HG02885 (cell line): Measurements from ENCODE around the gene UNC5C.
A peak's percentile ranks its signal among the peaks of the same experiment; 100 is the strongest.

ENCODE experiments used
- ATAC-seq: cut with Tn5 transposase; IDR thresholded peaks from one replicate; pipeline ENCODE4 v1.9.1; 2021; ENCODE audit warnings: mild to moderate bottlenecking; ENCODE audit not compliant: unreplicated experiment, poor library complexity

UNC5C gene

GRCh38 chr4:95361696-95361965, 187.1 kb downstream of the UNC5C start:
- ATAC-seq = no peak

- no peak for ATAC-seq
These were observed 187.7 kb downstream of the UNC5C start for GRCh38 chr4:95360906-95361695.

- no peak for ATAC-seq
These were observed 188.4 kb downstream of the UNC5C start for GRCh38 chr4:95360256-95360903.

DNA sequence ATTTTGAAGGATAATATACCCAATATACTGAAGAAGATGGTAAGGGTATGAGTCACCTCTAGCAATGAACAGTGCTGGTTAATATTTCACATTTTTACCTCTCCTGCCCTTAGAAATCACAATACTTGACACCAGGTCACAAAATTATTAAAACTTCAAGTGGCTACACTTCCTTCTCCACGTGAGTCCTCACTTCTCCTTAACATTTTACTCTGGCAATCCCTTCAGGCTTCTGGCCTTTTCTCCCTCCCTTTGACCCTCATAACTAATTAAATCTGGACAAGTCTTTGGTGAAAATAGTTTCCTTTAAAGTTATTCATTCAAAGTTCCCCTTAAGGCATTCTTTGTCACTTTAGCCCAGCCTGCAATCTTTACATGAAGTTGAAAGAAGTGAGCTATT, 190.4 kb downstream of the UNC5C start:
- ATAC-seq = no peak

DNA sequence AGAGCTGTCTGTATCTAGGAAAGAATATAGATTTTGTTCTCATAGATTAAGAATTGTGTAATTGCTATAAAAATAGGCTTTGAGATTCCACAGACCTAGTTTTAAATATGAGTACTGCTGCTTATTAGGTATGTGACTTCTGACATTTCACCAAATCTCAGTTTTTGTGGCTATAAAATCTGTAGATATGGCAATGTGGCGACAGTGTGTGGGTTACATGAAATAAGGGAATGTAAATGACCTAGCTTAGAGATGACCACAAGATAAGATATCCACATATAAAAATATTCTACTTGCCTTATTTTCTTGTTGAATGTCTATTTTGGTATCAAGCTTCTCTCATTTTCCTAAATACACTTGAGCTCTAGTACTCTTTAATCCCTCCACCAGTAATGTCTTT, 193.8 kb downstream of the UNC5C start:
- no peak for ATAC-seq

GRCh38 chr4:95348418-95348817, 200.4 kb downstream of the UNC5C start:
- no peak for ATAC-seq

GRCh38 chr4:95343235-95343634, 205.5 kb downstream of the UNC5C start:
- no peak for ATAC-seq

GRCh38 chr4:95340191-95340590, 208.6 kb downstream of the UNC5C start:
- ATAC-seq = no peak

- ATAC-seq = no peak
These were observed 223.1 kb downstream of the UNC5C start for GRCh38 chr4:95325665-95326064.

DNA sequence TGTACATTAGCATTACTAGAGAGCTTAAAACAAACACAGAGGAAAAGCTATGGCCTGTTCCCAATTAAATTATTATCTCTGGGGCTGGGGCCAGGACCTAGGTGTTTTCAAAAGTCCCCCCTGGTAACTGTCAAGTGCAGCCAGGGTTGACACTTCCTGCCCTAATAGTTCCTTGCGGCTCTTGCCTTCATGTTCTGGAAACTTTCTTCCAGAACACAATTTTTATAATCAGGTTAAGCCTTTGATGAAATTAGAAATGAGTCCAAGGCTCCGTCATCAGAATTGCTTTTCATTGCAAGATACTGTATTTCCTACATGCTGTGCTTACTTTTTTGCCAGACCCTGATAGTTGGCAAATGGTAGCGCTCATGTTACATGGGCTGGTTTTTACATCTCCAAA, 229.6 kb downstream of the UNC5C start:
- ATAC-seq = no peak

DNA sequence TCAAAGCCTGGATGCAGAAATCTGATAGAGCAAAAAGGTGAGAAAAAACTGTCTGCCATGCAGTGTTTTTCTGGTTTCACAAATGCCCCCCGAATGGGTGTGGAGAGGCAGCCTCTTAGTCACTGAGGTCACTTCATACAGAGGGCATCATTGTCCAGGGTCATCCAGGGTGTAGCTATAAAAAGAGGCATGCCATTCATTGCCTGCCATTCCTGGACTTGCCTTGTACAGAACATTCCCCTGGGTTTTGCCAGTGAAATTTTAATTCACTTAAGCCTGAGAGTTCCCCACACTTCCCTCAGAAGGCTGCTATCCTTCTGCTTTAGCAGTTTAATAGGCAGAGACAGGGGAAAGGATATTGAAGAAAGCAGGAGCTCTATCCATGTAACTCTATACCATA, 230.3 kb downstream of the UNC5C start:
- ATAC-seq = no peak

GRCh38 chr4:95318044-95318443, 230.7 kb downstream of the UNC5C start:
- ATAC-seq = no peak

GRCh38 chr4:95317085-95317793, 231.5 kb downstream of the UNC5C start:
- ATAC-seq = no peak

GRCh38 chr4:95314573-95314972, 234.2 kb downstream of the UNC5C start:
- no peak for ATAC-seq

DNA sequence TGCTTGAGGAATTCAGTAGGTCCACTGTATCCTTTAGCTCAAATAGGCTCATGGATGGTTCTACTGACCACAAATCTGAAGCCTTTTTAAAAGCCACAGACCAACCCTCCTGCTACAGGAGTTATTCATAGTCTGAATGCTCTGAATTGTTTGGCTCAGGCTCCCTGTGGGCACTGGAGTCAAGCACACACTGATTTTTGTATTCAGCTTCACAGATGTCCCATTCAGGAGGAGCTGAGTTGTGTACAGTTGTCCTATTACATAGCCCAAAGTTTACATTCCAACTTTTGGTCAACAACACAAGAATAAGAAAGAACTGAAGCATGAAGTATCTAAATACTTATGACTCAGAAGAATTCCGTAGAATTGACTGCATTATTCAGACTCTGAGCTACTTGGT, 243.9 kb downstream of the UNC5C start:
- ATAC-seq = no peak

DNA sequence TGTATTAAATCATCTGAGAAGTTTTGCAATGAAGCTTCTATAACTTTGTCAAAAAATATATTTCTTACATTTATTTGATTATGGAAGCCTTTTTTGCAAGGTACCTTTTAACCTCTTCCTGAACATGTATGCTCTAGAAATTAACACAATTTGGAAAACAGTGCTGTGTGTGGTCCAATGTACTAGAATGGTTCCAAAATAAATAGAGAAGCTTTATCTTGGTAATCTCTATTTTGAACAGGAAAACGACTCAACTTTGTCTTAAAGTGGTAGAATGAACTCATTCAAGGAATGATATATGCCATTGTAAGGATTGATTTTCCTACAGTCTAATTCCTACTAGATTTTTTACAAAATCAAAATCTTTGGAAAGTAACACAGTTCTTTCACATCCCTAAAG, 248.5 kb downstream of the UNC5C start:
- ATAC-seq = no peak

DNA sequence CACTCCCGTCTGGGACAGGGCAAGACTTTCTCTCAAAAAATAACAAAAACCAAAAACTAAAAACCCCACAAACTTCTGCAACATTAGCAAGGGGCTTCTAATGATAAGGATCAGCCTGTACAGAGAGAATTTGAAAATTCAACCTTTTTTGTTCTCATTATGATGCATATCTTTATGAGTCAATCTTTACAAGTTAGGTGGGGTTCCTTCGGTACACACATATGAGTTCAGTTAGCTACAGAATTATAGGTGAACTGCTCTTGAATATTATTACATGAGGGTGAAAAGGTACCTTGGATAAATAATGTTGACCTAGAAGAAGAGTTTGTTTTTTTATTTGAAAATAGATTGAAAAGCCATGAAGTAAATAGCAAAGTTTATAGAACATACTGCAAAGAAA, 252.7 kb downstream of the UNC5C start:
- no peak for ATAC-seq

DNA sequence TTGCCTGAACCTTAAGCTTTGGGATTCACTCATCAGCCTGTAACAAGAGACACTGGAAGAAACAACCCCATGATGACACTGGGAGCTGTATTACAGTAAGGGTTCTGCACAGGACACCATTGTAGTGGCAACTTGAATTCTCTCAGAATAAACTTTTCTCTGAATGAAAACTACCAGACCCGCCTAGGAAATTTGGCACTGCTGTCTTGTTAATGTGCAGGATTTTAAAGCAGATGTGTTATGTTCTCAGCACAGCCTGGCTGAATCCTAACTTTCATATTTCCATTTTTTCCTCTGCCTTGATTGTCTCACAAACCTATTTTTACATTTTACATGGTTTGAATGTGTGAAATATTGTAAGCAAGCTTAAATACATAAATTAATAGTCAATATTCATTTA, 253.6 kb downstream of the UNC5C start:
- no peak for ATAC-seq

DNA sequence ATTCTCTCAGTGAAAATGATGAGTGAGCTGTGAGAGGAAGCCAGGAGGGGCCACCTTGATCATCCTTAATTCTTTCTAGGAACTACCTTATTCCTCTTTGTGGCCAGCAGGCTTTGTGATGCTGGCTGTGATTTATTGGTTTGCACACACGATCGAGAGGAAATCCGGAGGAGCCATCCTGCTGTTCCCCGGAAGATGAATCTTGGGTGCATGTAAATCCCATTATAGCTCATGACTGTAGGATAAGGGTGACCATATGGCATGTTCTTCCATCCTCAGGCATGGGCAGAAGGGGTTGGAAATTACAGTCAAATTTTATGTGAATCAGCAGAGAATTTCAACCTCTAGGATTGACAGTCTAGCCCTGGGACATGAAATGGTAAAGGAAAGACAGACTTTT, 254.5 kb downstream of the UNC5C start:
- no peak for ATAC-seq

GRCh38 chr4:95293014-95293413, 255.8 kb downstream of the UNC5C start:
- no peak for ATAC-seq

- ATAC-seq = peak; percentile 34
These were observed 258.1 kb downstream of the UNC5C start for GRCh38 chr4:95290702-95291101.
